B cell (primary cell): ENCODE data around the gene PIGA. TPM values are rescaled to one million over a fixed set of nuclear protein-coding genes. Genes with fewer than 3 reads are reported as not detected.

Experiments
- ATAC-seq: fragments of 200-7000 bp; cut with Tn5 transposase; one replicate; pipeline ENCODE4 v1.10.0; 2021; ENCODE audit warnings: low read depth, mild to moderate bottlenecking, moderate number of reproducible peaks, moderate library complexity
- CTCF ChIA-PET: fragments of 350-600 bp; sonication (Branson Sonifier 250); formaldehyde crosslinking; loops from one replicate; lab custom pipeline; 2021; ENCODE audit warnings: antibody characterized with exemption, inconsistent platforms; lab: Charles Lee
- POLR2A ChIA-PET: fragments of 350-600 bp; sonication (Branson Sonifier 250); formaldehyde crosslinking; loops from one replicate; lab custom pipeline; 2021; ENCODE audit warnings: antibody characterized with exemption; lab: Charles Lee
- DNase-seq: peaks from one replicate; pipeline ENCODE4 v3.0.0; 2013
- H2AFZ ChIP-seq: 2 replicates; pipeline ENCODE4 v1.6.1; 2012; ENCODE audit warnings: mild to moderate bottlenecking, low read depth, low read length; ENCODE audit not compliant: insufficient read depth, poor library complexity, severe bottlenecking
- H3K27ac ChIP-seq, 2 donors: 1 replicate in 1 of 2; 2 replicates in 1 of 2; pipeline ENCODE4 v1.5.1; 2012 to 2013; ENCODE audit warnings: low read length in 2 of 2, mild to moderate bottlenecking in 2 of 2, moderate library complexity in 1 of 2
- H3K27me3 ChIP-seq, 4 experiments: fragments of 200-600 bp in 1 of 4; sonication (generic) in 1 of 4; replicated peaks in 1 of 4; 1 replicate in 2 of 4; 2 replicates in 2 of 4; pipeline versions ENCODE4 v1.6.1 to v1.7.0; 2013 to 2016; ENCODE audit warnings: low read length in 3 of 4, mild to moderate bottlenecking in 2 of 4, mixed read lengths in 1 of 4, moderate library complexity in 1 of 4; ENCODE audit not compliant: insufficient read depth in 4 of 4, control insufficient read depth in 3 of 4; ENCODE audit errors: control extremely low read depth in 1 of 4
- H3K36me3 ChIP-seq, 2 experiments: replicated peaks in 1 of 2; 1 replicate in 1 of 2; 2 replicates in 1 of 2; pipeline versions ENCODE4 v1.6.1 to v1.7.1; 2013; ENCODE audit warnings: low read length in 1 of 2; ENCODE audit not compliant: insufficient read depth in 2 of 2, control insufficient read depth in 1 of 2; ENCODE audit errors: control extremely low read depth in 1 of 2, extremely low read depth in 1 of 2
- H3K4me1 ChIP-seq, 2 donors: fragments of 200-600 bp in 1 of 2; sonication (generic) in 1 of 2; 1 replicate in 1 of 2; 2 replicates in 1 of 2; pipeline versions ENCODE4 v1.5.1 to v1.6.1; 2013 to 2017; ENCODE audit warnings: low read length in 2 of 2; ENCODE audit not compliant: control insufficient read depth in 2 of 2, insufficient read depth in 2 of 2
- H3K4me2 ChIP-seq: replicated peaks from 2 replicates; pipeline ENCODE3; 2012; ENCODE audit warnings: mild to moderate bottlenecking, low read depth, low read length; ENCODE audit not compliant: poor library complexity, severe bottlenecking
- H3K4me3 ChIP-seq, 5 experiments: fragments of 200-600 bp in 1 of 5; sonication (generic) in 1 of 5; 1 replicate in 3 of 5; 2 replicates in 2 of 5; pipeline versions ENCODE4 v1.5.1 to v1.7.0; 2011 to 2016; ENCODE audit warnings: low read length in 4 of 5, mild to moderate bottlenecking in 4 of 5, low read depth in 2 of 5, control low read depth in 1 of 5, moderate library complexity in 1 of 5; ENCODE audit not compliant: insufficient read depth in 1 of 5; ENCODE audit errors: control extremely low read depth in 1 of 5, extremely low read depth in 1 of 5
- H3K79me2 ChIP-seq: fragments of 200-600 bp; sonication (generic); one replicate; pipeline ENCODE4 v1.6.0; 2016; ENCODE audit warnings: low read length; ENCODE audit not compliant: control insufficient read depth, insufficient read depth
- H3K9ac ChIP-seq: fragments of 200-600 bp; sonication (generic); 2 replicates; pipeline ENCODE4 v1.6.1; 2017; ENCODE audit warnings: mild to moderate bottlenecking, low read length, moderate library complexity
- H3K9me3 ChIP-seq, 3 donors: one replicate each; pipeline versions ENCODE4 v1.6.1 to v1.7.1; 2013; ENCODE audit warnings: low read length in 2 of 3; ENCODE audit not compliant: control insufficient read depth in 2 of 3, insufficient read depth in 1 of 3; ENCODE audit errors: control extremely low read depth in 1 of 3
- H4K20me1 ChIP-seq: 2 replicates; pipeline ENCODE4 v1.6.0; 2012; ENCODE audit warnings: mild to moderate bottlenecking, low read length; ENCODE audit not compliant: insufficient read depth, control insufficient read depth, poor library complexity, severe bottlenecking
- H3K27ac Mint-ChIP-seq: one replicate; pipeline ENCODE4 v1.8.0; 2021; ENCODE audit warnings: mixed read lengths
- H3K27me3 Mint-ChIP-seq: one replicate; pipeline ENCODE4 v1.8.0; 2021; ENCODE audit warnings: mixed read lengths
- H3K4me1 Mint-ChIP-seq: one replicate; pipeline ENCODE4 v1.8.0; 2021; ENCODE audit warnings: mixed read lengths
- H3K4me3 Mint-ChIP-seq: one replicate; pipeline ENCODE4 v1.8.0; 2021; ENCODE audit warnings: mixed read lengths
- H3K9me3 Mint-ChIP-seq: one replicate; pipeline ENCODE4 v1.8.0; 2022; ENCODE audit warnings: mixed read lengths; ENCODE audit not compliant: insufficient read depth
- EZH2 ChIP-seq: IDR thresholded peaks from 2 replicates; pipeline ENCODE4 v1.6.1; 2012; ENCODE audit warnings: borderline replicate concordance, low read depth, mild to moderate bottlenecking, moderate library complexity, low read length; ENCODE audit not compliant: insufficient read depth, poor library complexity, severe bottlenecking
- WGBS: methylation state at CpG from one replicate; pipeline ENCODE4 v1.1.5; 2013; ENCODE audit warnings: missing lambda C conversion rate; ENCODE audit not compliant: insufficient coverage; 5-methylcytosine and 5-hydroxymethylcytosine counted together
- intact Hi-C: fragments of 100-400 bp; cut with micrococcal nuclease; formaldehyde crosslinking; loops from one replicate; pipeline ENCODE4 v1.10.0; 2022
- polyA plus RNA-seq: library from polyadenylated mRNA; depleted of rRNA; stranded (reverse); fragments of >200 nt; gene quantifications from 2 replicates; pipeline ENCODE4 v1.2.3, GENCODE V29; 2012
- total RNA-seq, 2 donors: library from RNA; stranded (reverse); fragments of 120-200 nt in 1 of 2; gene quantifications; 1 replicate in 1 of 2; 2 replicates in 1 of 2; pipeline versions ENCODE4 v1.2.3 to v1.2.4, GENCODE V29; 2013 to 2022
- TF ChIP-seq, protein P1 (sequence below): fragments of 200-600 bp; IDR thresholded peaks from one replicate; pipeline ENCODE4 v1.8.0; 2022; ENCODE audit warnings: antibody characterized with exemption, mild to moderate bottlenecking

The PIGA gene
- total and polyA plus RNA-seq, 2 donors (not counting 1 experiment from before 2014, with no cell fraction given): 13.0 to 25.7 TPM

DNA sequence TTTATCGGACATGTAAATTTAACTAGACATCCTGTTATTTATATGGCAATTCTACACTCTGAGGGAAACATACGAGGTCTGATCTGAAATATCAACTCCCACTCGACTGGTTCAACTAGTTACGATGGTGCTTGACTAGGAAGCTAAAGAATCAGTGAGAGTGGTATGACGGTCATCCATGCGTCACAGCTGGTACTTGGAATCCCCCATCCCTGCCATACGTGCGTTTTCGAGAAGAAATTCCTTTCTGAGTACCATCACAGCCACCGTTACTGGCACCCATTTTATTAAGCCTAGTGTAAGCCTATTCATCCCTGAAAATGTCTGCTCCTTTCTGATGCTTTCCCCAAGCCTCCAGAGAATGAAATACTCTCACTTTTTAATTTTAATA, 695 bp upstream of the PIGA start:
- Histone ChIP-seq H4K20me1 (no peaks in the 10 kb centered on the region), H3K27me3 (peaks cover 0 to 19% (median 1%) of the 10 kb centered on the region in 4 experiments), H3K9me3 (no peaks in the 10 kb centered on the region), H3K4me3 (peak overlapping the region; percentile 39 to 93 (median 65)), H3K79me2 (peaks cover 10% of the 10 kb centered on the region), H3K4me1 (peaks cover 4 to 15% of the 10 kb centered on the region in 2 donors), H3K27ac (peak overlapping the region; percentile 59 to 95), H2AFZ (no peak overlapping the region), H3K9ac (peak overlapping the region; percentile 79), H3K4me2 (peak overlapping the region; percentile 69), H3K36me3 (peaks cover 0 to 11% of the 10 kb centered on the region in 2 experiments)
- ChIA-PET POLR2A (no interaction called here), CTCF (interaction anchor here (2.1 kb wide), 1 partner anchor 11 kb away, joined by 6 read pairs; no protein-coding TSS in a partner anchor)
- TF ChIP-seq EZH2: no peak
- TF ChIP-seq, protein P1, sequence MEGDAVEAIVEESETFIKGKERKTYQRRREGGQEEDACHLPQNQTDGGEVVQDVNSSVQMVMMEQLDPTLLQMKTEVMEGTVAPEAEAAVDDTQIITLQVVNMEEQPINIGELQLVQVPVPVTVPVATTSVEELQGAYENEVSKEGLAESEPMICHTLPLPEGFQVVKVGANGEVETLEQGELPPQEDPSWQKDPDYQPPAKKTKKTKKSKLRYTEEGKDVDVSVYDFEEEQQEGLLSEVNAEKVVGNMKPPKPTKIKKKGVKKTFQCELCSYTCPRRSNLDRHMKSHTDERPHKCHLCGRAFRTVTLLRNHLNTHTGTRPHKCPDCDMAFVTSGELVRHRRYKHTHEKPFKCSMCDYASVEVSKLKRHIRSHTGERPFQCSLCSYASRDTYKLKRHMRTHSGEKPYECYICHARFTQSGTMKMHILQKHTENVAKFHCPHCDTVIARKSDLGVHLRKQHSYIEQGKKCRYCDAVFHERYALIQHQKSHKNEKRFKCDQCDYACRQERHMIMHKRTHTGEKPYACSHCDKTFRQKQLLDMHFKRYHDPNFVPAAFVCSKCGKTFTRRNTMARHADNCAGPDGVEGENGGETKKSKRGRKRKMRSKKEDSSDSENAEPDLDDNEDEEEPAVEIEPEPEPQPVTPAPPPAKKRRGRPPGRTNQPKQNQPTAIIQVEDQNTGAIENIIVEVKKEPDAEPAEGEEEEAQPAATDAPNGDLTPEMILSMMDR: no peak
- peaks cover 11% of the 10 kb centered on the region for H3K27me3 Mint-ChIP-seq
- no peaks in the 10 kb centered on the region for H3K9me3 Mint-ChIP-seq
- H3K4me3 Mint-ChIP-seq: peak overlapping the region; percentile 92
- WGBS: 0% methylated on average over 1 of the region's 10 CpGs
- ATAC-seq: peak; percentile 21
- peak; percentile 84 for DNase-seq
- intact Hi-C loops: loop anchor here (5.0 to 10.0 kb wide), 2 partner anchors 401 to 449 kb away; partner anchors contain the start of gene CA5B
- peaks cover 20% of the 10 kb centered on the region for H3K4me1 Mint-ChIP-seq
- peak overlapping the region; percentile 94 for H3K27ac Mint-ChIP-seq

DNA sequence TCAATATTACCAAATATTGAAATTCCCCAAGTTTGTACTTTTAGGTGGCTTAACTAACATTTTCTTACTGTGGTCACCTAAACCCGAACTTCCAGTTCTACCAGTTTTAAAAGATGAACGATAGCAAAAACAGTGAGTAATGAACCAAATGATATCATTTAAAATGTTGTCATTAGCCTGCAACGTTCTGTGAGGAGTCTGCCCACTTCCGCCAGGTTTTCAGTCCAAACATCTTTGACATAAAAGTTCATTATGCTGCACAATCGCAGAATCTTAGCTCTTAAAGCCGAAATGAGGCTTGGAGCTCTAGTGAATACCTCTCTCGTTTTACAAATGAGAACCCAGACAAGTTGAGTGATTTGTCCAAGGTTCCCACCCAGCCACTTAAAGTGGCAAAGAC, 762 bp downstream of the PIGA start:
- Histone ChIP-seq H3K79me2 (peaks cover 10% of the 10 kb centered on the region), H3K27me3 (peaks cover 0 to 8% (median under 1%) of the 10 kb centered on the region in 4 experiments), H3K36me3 (peaks cover 0 to 14% of the 10 kb centered on the region in 2 experiments), H3K9ac (peak overlapping the region; percentile 79), H4K20me1 (no peaks in the 10 kb centered on the region), H3K27ac (no peak overlapping the region), H3K4me3 (peak overlapping the region; percentile 56 to 93 (median 74)), H3K4me2 (peak overlapping the region; percentile 68), H3K9me3 (no peaks in the 10 kb centered on the region), H3K4me1 (peaks cover 4 to 15% of the 10 kb centered on the region in 2 donors), H2AFZ (peak overlapping the region; percentile 53)
- peak overlapping the region; percentile 94 for H3K27ac Mint-ChIP-seq
- 26% methylated on average over 3 of the region's 7 CpGs for WGBS
- intact Hi-C loops: loop anchor here (2.0 to 10.0 kb wide), 4 partner anchors 340 to 1384 kb away; partner anchors contain the start of genes AP1S2 and SYAP1
- H3K9me3 Mint-ChIP-seq: no peaks in the 10 kb centered on the region
- POLR2A ChIA-PET: no interaction called here
- peak overlapping the region; percentile 92 for H3K4me3 Mint-ChIP-seq
- ATAC-seq (no peak), DNase-seq (no peak)
- CTCF ChIA-PET: no interaction called here
- peaks cover 20% of the 10 kb centered on the region for H3K4me1 Mint-ChIP-seq
- TF ChIP-seq, protein P1: no peak
- no peak for TF ChIP-seq EZH2
- H3K27me3 Mint-ChIP-seq: peaks cover 8% of the 10 kb centered on the region
